ENCODE results near the gene TMEM132E. TPM values are rescaled to one million over a fixed set of nuclear protein-coding genes. Genes with fewer than 3 reads are reported as not detected.

TMEM132E gene
- total and polyA plus RNA-seq, 2 of the 8 experiments (the other 6 are each of a cell fraction or from before 2014, with no cell fraction given): 0.45 to 0.60 TPM

DNA sequence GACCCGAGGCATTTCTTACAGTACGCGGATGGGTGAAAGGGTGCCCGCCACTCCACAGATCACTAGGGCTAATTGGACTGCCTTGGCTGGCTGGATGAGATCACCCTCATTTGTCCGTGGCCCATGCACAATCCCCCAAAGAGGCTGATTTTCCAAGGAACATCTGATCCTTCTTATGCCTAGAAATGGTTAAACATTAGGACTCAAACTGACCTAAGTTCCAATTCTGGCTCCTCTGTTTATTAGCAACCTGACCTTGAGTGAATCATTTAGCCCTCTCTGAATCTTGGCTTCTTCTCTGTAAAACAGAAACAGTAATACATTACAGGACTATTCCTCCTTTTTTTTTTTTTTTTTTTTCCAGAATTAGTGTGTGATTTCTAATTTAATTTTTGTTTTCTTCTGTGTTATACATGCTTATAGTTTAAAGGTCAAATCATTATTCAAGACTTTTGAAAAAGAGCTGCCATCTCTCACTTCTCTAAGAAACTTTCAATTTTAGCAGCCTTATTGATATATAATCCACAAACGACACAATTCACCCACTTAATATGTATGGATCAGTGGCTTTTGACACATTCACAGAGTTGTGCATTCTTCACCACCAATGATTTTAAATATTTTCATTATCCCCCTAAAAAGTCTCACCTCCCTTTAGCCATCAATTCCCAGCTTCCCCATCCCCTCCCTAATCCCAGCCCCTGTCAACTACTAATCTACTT is 45.4 kb upstream of the TMEM132E start (continued):
- no peak for TF ChIP-seq KDM4A (IDR thresholded peaks at IDR 0.05; ENCODE audit: low read depth, low read length, severe bottlenecking)

All from H1 (cell line).